NCI-H82 (cell line): Measurements from ENCODE around the gene SNRK.

Experiments used
- DNase-seq: peaks from one replicate; lab custom pipeline; 2025; lab: John Stamatoyannopoulos, UW

The SNRK gene

DNA sequence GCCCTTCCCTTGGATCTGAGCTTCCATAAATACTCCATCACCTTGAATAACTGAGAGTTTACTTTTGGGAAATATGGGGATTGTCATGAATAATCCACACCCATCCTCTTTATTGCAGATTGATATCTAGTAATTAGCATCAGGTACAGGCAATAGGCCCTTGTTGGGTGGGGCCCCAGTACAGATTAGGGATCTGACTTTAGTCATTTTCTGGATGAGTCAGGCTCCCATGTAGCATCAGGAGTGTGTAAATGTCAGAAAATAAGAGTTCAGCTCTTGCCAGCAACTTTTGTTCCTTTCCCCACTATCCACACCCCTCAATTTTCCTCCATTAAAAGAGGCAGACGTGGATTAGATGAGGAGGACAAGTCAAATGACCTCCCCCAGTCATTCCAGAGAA, 17.7 kb upstream of the SNRK start:
- DNase-seq, result no peak

DNA sequence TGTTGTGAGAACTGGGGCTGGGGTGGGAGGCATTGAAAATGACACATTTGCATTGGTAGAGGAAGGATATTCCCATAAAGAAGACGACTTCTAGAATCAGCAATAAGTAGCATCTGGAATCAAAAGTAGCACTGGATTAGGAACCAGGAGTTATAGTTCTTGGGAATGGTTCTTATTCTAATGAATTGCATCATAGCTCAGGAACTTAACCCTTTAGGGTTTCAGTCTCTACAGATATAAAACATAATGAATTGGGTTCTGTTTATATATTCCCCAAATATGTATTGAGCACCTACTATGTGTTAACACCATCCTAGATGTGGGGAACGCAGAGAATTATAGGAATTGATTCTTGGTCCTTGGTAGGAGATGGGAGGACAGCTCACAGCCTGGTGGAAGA, 16.3 kb upstream of the SNRK start:
- no peak for DNase-seq

DNA sequence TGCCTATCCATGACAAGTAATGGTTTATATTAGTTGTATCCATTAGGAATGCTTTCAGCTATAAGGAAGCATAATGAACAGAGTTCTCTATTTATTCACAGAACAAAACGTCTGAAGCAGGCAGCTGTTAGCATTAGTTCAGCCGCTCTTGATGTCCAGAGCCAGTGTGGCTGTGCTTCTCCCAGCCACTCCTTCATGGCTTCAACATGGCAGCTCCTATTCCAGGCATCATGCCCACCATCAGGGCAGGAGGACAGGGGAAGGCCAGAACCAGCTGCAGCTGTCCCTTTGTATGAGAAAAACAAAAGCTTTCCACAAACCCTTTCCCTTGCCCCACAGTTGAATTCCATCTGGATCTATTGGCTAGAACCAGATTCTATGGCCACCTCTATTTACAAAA, 12.9 kb upstream of the SNRK start:
- DNase-seq, result no peak

DNA sequence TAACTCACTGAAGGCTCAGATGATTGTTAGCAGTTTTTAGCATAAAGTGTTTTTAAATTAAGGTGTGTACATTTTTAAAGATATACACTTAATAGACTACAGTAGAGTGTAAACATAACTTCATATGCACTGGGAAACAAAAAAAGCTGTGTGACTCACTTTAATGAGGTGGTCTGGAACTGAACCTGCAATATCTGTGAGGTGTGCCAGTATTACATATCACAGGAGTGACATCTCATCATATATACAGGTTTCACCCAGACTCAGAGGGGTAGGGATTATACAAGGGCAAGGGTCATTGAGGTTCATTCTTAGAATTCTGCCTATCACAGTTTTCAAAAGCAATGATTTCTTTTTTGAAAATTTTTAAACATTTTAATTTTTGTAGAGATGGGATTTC, 7.3 kb upstream of the SNRK start:
- no peak for DNase-seq

DNA sequence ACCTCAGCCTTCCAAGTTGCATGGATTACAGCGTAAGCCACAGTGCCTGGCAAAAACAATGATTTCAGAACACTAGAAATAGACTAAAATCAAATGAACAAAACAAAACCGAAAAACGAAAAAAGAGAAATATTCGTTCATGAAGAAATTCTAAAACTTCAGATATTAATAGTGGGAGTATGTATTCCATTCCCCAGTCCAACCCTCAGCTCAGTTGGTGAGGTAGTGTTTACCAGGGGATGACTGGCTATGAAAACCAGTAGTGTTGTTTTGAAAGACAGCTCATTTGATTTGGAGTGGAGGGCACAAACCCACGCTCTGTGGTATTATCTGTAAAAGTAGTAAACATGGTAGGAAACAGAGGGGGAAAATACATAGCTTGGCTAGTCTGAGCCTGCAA, 6.8 kb upstream of the SNRK start:
- no peak for DNase-seq

DNA sequence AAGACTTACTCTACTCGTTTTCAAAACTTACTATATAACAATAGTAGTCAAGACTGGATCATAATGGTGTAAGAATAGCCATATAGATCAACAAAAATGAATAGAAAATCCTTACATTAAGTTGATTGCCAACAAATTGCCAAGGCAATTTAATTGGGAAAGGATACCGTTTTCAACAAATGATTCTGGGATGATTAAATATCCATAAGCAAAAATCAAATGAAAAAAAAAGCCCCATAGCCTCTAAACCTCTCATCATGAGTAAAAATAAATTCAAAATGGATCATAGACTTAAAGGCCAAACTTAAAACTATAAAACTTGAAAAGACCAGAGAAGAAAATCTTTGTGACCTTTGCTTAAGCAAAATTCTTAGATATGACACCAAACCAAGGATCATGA, 5.3 kb upstream of the SNRK start:
- DNase-seq, result no peak

DNA sequence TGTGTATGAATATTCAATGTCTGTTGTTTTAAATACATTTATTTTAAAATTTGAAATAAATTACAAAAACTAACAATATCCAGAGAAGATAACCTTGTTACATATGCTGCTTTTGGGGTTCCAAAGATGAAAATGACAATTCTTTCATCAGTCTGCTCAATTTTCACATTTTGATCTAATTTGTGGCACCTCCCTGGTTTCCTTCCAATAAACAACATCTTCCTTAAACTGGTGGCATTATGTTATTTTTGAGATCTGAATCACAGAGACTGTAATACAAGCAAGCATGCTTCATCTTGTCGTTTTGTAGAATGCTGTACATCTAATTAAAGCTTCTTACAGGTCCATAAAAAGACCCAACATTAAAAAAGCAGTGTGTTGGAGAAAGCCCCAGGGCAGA, 2.2 kb upstream of the SNRK start:
- no peak for DNase-seq

DNA sequence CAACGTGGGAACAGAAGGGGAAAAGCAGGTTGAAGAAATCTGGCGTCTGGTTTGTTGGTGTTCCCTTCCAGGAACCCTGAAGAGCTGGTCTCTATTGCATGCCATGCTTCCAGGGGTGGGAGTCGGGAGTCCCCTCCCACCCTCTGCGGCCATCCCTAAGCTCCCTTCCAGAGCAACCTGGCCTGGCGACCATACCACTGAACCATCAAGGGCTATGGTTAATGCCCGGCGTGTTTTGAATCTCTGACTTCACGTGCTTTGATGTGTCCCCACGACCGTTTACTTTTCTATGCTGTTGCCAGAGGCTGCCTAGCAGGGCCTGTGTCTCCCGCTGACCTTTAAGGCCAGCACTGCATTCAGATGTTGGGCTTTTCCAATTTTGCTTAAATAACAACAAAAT, 696 bp upstream of the SNRK start:
- peak; percentile 9 for DNase-seq

DNA sequence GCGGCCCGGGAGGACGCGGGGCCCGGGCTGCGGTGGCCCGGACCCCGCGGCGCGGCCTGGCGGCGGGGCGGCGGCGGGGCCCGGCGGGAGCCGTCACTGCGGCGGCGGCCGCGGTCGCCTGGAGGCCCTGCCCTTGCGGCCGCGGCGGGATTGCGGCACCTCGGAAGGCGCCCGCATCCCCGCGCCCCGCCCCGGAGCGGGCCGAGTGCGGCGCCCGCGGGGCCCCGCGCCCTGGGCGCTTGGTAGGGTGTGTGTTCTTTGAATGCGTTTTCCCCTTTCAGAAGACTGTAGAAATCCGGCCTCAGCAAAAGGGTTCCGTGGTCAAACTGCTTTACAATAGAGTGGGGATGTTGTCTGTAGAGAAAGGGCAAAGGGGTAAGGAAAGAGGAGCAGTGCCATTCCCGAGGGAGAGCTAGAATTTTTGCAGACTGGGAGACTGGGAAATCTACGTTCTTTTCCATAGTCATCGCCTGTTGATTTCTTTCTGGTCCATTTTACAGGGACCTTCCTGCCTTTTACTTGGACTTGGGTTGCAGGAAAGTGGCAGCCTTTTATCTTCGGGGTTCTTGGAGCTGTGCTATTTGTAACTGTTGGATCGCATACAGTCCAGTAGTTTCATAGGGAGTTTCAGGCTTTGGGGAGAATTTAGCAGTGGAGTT, 630 bp downstream of the SNRK start:
- peak; percentile 37 for DNase-seq

DNA sequence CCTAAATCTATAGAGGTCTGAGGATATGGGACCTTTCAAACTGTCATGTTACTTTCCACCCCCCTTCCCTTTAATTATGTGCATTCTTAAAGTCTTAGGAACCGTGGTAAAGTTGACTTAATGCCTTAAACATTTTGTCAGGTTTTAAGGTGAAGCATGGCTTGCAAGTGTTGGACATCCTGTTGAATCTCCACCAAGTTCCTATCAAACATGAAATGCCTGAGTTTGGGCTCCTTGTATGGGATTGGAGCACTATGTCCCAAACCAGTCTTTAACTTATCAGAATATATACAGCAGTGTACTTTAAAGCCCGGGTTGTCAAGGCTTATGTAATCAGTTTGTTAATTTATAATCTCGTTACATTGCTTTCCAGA, 1.1 kb downstream of the SNRK start:
- DNase-seq, result peak; percentile 23

DNA sequence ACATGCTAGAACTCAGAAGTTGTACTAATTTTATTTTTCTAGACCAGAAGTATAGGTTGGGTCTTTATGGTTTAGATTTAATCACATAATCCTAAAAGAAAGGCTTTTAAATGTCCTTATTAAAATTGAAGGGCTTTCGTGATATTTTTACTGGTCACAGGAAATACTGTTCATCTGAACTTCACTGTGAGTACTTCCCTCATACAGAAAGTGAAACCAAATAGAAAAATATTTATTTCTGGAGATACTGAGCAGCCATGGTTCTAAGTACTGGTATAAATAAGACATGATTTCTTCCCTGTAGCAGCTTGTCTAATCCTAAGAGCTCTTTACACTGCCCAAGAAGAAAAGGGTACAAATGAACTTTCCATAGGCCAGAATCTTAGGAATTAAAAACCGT, 2.0 kb downstream of the SNRK start:
- DNase-seq, result no peak

DNA sequence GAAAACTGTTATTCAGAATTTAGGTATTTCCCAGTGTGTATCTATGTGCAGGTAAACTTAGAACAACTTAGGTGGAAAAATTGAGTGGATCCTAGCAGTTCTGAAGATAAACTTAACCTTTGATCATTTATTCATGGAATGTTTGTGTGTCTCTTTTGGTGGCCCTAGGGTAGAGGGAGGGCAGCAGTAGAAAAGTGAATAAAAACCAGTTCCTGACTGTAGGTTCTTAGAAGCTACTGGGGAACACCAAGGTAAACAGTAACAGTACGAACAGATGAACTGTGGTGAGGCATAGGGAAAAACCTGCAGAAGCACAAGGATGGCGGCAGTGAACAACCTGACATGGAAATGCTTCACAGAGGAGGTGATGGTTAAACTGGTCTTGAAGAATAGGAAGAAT, 2.5 kb downstream of the SNRK start:
- no peak for DNase-seq

DNA sequence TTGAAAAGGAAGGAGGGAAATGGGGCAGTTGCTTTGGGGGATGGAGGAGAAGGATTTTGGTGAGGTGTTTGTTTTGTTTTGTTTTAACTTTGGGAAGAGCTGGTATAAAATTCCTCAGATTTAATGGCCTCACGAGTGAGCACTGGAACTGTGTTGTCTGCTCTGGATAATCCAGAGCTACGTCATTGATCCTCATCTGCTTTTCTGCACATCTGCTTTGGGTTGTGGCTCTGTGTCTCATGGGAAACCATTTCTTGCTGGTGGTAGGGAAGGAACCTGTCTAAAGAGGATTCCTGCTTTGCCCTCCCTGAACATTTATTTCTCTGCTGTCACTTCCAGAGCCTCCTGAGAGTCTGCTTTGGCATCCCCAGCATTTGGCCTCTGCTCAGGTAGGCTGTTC, 3.1 kb downstream of the SNRK start:
- DNase-seq, result peak; percentile 23

DNA sequence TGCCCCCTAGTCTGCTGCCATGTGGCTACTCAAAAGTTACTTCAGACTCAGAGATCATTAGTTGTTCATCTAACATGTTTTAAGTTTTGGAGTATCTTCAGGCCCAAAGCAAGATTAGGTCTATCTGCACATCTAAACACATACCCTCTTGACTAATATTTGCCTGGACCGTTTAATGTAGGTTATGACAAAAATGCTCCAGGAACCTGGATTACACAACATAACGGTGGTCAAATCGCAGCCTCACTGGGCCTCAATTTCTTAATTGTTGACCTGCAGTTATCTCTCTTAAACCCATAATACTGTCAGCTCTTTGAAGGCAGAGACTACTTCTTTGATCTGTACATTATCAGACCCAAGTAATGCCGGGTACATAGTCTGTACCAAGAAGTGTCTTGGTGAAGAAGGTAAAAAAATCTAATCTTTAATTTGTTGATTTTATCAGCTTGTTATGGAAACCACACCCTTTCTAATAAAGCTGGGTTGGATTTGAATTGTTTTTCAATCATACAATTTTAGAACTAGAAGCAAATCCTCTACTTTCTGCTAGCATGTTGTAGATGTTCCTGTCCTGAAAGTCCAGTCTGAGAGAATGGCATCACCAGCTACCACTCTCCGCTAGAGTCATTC, 3.6 kb downstream of the SNRK start:
- DNase-seq, result no peak

DNA sequence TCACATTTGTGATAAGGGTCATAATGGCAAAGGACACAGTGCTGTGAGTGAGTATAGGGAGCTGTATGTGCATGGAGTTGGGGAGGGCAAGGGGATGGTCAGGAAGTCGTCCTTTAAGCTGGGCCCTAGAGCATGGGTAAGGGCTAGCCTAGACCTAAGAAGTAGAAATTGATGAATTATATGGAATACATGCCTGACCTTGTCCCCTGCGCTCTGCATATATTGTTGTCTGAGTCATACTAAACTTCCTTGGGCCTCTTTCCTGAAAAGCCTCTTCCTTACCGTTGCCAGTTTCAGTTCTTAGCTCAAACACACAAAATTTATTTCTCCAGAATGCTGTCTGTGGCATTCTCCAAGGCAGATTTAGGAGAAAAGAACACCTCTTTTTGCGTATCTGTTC, 4.6 kb downstream of the SNRK start:
- DNase-seq, result no peak

DNA sequence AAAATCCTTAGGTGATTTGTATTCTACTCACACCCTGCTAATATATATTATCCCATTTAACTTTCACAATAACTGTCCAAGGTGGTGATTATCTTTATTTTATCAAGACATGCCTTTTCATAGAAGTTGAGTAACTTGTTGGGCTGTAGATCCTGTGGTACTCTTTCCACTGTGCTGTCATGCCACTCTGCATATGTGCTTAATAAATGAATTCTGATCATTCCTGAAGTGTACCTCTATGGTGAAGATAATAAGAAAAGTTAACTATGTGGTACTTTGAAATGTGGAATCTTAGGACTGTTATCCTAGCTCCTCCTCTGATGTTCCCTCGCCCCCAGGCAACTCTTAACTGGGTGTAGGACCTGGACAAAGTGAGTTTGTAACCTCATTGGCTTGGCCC, 5.2 kb downstream of the SNRK start:
- no peak for DNase-seq

DNA sequence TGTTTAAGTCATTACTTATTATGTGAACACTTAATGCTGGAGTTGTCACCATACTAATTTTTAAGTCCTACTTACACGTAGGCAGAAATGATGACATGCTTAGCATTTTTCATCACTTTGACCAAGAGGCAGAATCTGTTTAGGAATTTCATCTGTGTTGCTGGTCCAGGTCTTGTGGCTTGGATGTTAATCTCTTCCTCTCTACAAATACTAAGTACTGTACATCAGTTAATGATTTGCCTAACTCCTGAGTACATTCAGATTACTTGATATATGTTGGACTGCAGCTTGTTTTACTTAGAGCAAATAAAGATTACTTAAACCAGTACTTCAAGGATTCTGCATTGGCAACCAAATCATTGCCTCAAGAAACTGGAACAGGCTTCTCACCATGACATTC, 8.6 kb downstream of the SNRK start:
- DNase-seq, result no peak

DNA sequence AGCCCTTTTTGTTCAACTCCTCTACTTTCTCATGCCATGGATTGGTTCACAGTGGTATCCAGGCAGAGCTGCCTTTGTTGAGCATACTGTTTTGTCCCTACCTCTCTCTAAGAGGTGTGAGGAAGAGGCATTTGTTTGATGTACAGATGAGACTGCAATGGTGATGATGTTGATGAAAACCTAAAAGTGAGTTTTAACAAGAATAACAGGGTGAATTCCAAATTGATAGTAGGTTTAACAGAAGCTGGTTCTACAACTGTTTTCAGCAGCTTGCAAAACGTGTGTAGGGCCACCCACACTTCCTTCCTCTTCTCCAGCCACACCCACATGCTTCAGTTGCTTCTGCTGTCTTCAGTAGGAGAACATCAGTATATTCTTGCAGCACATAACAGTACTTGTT, 10.2 kb downstream of the SNRK start:
- no peak for DNase-seq

DNA sequence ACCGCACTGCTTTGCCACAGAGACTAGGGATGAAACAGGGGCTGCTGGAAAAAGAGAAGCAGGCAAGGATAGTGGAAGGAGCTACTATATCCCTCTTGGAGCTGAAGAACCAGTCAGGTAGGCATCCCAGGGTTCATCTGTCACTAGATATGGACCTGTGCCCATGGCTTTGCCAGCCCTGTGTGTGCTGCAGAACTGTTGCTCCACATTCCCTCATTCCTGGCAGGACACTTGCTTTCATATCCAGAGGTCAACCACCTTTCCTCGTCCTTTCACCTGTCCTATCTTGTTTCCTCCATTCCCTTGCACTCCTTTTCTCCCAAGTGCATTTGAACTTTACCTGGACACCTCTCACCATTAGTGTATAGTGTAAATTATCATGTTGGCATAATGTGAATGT, 12.0 kb downstream of the SNRK start:
- DNase-seq, result no peak

DNA sequence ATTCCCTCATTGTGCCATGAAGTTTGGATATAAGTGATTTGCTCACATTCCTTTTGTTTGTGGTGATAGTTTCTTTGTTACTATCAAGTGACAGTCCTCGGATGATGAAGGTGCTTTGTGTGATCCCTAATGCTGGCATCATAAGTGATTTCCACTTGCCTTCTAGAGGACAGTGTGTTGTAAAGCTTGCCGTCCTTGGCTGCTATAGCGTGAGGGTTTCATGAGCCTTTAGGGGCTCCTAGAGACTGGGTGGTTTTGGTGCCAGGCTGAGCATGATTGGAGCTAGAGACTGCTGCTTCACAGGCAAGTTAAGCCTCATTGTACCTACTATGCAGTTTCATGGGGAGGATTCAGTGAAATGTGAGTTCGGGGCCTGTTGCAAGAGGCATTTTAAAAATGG, 12.4 kb downstream of the SNRK start:
- no peak for DNase-seq

DNA sequence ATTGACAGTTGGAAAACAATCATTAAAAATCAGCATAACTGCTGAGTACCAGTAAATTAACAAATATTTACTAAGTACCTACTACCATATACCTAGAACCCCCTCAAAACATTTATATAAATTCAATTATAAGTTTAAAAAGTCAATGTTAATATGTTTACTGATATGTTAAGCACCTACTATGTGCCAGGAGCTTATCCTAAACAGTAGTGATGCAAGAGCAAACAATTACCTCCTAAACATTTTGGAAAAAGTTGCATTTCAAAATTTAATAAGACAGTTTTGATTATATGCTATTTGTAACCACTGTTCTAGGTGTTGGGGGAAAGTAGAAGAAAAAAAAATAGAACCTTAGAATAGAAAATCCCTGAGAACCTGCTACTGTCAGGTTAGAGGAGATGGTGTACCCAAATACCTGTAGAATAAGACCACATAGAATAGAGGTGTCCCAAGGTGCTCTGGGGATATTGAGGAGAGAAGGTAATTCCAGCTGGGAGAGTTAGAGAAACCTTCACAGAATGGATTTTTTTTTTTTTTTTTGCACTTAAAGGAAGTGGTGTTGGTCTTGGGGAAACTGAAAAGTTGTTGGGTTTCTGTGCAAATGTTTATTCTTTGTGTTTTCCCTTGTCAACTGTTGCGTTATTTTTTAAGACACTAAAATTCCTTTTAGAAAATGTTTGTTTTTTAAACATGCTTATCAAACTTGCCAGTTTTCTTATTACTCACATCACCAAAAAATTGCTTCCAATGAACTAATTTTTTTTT, 16.0 kb downstream of the SNRK start:
- no peak for DNase-seq

DNA sequence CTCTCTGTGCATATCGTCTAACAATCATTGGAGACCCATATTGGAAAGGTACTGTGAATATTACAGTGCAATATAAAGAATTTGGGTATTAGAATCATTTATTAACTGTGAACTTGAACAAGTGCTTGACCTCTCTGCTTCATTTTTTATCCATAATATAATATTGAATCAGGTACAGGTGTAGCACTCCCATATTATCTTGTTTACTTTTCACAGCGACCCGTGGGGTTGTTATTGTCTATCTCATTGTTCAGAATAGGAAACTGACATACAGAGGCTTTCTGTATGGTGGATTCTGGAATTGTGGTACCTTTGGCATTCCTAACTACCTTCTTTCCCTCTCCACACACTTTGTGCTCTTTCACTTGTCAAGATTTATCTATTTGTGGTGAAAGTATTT, 17.8 kb downstream of the SNRK start:
- no peak for DNase-seq

DNA sequence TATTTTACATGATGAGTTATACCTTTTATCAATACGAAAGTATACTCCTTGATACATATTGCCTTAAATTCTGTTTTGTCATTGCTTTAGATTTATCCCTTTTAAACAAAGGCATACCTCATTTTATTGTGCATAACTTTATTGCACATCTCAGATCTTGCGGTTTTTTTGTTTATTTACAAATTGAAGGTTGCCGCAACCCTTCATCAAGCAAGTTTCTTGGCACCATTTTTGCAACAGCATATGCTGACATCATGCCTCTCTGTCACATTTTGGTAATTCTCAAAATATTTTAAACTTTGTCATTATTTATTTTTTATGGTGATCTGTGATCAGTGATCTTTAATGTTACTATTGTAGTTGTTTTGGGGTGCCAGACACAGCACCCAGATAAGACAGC, 20.9 kb downstream of the SNRK start:
- DNase-seq, result no peak

DNA sequence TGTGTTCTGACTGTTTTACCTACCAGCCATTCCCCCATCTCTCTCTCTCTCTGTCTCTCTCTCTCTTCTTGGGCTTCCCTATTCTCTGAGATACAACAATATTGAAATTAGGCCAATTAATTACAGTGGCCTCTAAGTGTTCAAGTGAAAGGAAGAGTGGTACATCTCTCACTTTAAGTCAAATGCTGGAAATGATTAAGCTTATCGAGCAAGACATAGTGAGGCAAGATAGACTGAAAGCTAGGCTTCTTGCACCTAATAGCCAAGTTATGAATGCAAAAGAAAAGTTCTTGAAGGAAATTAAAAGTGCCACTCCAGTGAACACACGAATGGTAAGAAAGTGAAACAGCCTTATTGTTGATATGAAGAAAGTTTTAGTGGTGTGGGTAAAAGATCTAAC, 21.3 kb downstream of the SNRK start:
- DNase-seq, result no peak
